ENCODE results near the gene APBB1IP.

Gene APBB1IP

GRCh38 chr10:26410356-26410755 lies 27.8 kb upstream of the APBB1IP start:
- TF ChIP-seq CTCF (IDR thresholded peaks at IDR 0.05; ENCODE audit: low read depth, low read length, missing control alignments): no peak
- no peak overlapping the region for H3K4me3 ChIP-seq (ENCODE audit: low read depth, low read length)
- no peak for DNase-seq (ENCODE audit: low read depth)

GRCh38 chr10:26412932-26413331 lies 25.2 kb upstream of the APBB1IP start:
- no peak overlapping the region for H3K4me3 ChIP-seq (ENCODE audit: low read depth, low read length)
- no peak for DNase-seq (ENCODE audit: low read depth)
- TF ChIP-seq CTCF (IDR thresholded peaks at IDR 0.05; ENCODE audit: low read depth, low read length, missing control alignments): no peak

GRCh38 chr10:26413375-26413774 lies 24.8 kb upstream of the APBB1IP start:
- no peak for DNase-seq (ENCODE audit: low read depth)
- TF ChIP-seq CTCF (IDR thresholded peaks at IDR 0.05; ENCODE audit: low read depth, low read length, missing control alignments): no peak

GRCh38 chr10:26417136-26417535 lies 21.0 kb upstream of the APBB1IP start:
- no peak for DNase-seq (ENCODE audit: low read depth)
- TF ChIP-seq CTCF (IDR thresholded peaks at IDR 0.05; ENCODE audit: low read depth, low read length, missing control alignments): no peak
- H3K4me3 ChIP-seq (ENCODE audit: low read depth, low read length): no peak overlapping the region

More at GRCh38 chr10:26413375-26413774, 24.8 kb upstream of the APBB1IP start:
- no peak overlapping the region for H3K4me3 ChIP-seq (ENCODE audit: low read depth, low read length)

- TF ChIP-seq CTCF (IDR thresholded peaks at IDR 0.05; ENCODE audit: low read depth, low read length, missing control alignments): no peak
- no peak for DNase-seq (ENCODE audit: low read depth)
These were observed 15.2 kb upstream of the APBB1IP start for GRCh38 chr10:26422977-26423376.

GRCh38 chr10:26423722-26424121 lies 14.4 kb upstream of the APBB1IP start:
- H3K4me3 ChIP-seq (ENCODE audit: low read depth, low read length): no peak overlapping the region
- TF ChIP-seq CTCF (IDR thresholded peaks at IDR 0.05; ENCODE audit: low read depth, low read length, missing control alignments): no peak
- DNase-seq (ENCODE audit: low read depth): no peak

More at GRCh38 chr10:26422977-26423376, 15.2 kb upstream of the APBB1IP start:
- H3K4me3 ChIP-seq (ENCODE audit: low read depth, low read length): no peak overlapping the region

- peak overlapping the region; percentile 16 for H3K4me3 ChIP-seq (ENCODE audit: low read depth, low read length)
- DNase-seq (ENCODE audit: low read depth): peak; percentile 91
- no peak for TF ChIP-seq CTCF (IDR thresholded peaks at IDR 0.05; ENCODE audit: low read depth, low read length, missing control alignments)
These were observed 7.4 kb upstream of the APBB1IP start for GRCh38 chr10:26430641-26431163.
